ENCODE measurements around the gene FXYD1.

The FXYD1 gene

DNA sequence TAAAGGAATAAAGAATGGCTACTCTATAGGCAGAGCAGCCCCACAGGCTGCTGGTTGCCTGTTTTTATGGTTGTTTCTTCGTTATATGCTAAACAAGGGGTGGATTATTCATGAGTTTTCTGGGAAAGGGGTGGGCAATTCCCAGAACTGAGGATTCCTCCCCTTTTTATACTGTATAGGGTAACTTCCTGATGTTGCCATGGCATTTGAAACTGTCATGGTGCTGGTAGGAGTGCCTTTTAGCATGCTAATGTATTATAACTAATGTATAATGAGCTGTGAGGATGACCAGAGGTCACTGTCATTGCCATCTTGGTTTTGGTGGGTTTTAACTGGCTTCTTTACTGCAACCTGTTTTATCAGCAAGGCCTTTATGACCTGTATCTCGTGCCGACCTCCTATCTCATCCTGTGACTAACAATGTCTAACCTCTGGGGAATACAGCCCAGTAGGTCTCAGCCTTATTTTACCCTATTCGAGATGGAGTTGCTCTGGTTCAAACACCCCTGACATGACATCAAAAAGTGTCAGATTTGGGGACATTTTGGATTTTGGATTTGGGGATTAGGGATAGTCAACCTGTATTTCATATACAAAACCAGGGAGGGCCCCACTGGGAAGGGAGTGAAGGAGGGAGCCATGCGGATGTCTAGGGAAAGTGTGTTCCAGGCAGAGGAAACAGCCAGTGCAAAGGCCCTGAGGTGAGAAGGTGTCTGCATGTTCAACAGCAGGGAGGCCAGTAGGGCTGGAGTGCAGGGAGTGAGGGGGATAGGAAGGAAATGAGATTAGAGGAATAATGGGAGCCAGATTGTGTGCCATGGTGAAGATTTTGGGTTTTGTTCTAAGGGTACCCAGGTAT lies 26.8 kb downstream of the FXYD1 start:
- no peak for DNase-seq

DNA sequence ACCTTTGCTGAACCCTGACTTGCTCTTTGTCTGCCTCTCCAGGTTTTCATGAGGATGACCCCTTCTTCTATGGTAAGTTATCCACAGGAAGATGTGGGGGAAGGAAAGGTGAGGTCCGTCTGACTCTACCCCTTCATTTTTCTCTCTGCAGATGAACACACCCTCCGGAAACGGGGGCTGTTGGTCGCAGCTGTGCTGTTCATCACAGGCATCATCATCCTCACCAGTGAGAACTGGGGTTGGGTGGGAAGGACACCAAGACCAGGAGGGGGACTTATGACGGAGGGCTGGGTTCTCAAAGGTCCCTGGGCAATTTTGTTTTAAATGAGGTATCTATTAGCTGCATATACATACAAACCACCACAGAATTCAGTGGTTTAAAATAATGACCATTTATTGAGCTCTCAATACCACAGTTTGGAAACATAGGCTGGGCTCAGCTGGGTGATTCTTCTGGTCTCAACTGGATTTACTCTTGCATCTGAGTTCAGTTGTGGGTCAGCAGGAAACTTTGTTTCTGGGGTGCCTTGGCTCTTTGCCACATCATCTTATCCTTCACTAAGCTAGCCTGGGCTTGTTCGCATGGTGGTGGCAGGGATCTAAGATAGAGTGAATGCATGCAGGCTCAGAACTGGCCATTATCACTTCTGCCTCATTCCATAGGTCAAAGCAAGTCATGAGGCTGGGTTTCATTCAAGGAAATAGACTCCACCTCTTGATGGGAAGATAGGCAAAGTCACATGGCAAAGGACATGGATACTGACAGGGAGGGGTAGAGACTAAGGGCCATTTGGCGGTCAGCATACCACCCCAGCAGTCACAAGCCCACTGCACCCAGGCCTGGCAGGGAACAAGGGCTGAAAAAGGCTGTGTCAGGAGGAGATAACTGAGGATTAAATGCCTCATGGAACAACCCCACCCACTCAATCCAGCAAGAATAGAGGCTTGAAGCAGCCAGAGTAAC lies 27.8 kb downstream of the FXYD1 start:
- no peak for DNase-seq

DNA sequence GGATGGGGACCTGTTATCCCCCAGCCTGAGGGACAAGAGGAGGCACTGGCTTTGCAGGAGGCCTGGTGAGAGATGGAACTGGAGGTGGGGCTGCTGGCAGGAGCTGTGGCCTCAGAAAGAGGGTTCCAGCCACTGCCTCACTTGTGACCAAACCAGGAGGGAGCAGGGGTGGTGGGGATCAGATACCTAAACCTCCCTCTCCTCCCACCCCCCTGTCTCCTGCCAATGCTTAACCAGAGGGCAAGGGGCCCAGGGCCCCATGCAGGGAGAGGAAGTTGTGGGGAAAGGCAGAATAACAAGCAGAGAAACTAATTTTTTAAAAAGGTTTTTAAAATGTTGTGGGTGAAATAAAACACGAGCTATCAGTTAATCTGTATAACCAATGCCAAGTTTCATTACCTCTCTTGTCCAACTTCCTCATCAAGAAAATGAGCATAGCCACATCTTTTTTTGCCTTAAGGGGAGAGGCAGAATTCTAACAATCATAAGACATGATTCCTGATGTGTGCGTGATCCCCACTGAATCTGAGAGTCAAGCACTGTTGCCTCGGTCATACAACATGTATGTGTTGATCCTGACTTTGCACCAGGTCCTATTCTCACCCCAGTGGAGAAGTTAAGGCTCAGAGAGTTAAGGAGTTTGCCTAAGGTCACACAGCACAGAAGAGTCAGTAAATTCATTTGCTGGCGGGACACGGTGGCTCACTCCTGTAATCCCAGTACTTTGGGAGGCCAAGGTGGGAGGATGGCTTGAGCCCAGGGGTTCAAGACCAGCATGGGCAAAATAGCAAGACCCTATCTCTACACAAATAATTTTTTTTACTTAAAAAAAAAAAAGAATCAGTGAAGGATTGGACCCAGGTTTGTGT lies 28.9 kb downstream of the FXYD1 start:
- no peak for DNase-seq

DNA sequence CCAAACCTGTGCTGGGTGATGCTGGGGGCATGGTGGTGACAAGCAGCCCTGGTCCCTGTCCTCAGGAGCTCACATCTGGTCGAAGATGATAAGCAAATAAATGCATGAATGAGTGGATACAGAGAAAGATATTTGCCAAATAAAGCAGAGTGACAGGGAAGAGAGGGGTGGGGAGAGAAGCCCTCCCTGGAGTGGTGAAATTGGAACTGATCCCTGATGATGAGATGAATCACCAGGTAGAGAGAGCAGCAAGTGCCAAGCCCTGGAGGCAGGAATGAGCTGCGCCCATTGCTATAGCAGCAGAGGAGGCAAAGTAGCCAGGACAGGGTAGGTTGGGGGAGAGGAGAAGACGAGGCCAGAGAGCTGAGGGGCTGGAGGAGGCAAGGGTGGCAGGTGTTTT lies 29.6 kb downstream of the FXYD1 start:
- no peak for DNase-seq

DNA sequence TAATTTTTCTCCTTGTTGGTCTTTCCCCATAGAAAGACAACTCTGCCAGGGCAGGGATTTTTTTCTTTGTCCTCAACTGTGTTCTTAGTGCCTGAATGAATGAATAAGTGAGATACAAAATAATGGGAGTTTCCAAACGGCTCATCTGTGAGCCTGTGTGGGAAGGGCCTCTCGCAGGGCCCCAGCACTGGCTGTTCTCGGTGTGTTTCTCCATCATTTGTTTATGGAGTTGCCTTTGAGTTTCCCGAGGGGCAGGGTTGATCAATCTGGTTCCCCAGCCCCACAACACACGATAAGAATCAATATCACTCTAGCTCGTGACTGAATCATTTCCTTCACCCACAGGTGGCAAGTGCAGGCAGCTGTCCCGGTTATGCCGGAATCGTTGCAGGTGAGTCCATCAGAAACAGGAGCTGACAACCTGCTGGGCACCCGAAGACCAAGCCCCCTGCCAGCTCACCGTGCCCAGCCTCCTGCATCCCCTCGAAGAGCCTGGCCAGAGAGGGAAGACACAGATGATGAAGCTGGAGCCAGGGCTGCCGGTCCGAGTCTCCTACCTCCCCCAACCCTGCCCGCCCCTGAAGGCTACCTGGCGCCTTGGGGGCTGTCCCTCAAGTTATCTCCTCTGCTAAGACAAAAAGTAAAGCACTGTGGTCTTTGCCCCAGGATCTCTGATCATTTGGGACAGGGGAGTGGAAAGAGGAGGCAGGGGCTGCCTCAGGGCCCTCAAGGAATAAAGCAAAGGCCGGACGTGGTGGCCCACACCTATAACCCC lies 30.8 kb downstream of the FXYD1 start:
- DNase-seq, result no peak

DNA sequence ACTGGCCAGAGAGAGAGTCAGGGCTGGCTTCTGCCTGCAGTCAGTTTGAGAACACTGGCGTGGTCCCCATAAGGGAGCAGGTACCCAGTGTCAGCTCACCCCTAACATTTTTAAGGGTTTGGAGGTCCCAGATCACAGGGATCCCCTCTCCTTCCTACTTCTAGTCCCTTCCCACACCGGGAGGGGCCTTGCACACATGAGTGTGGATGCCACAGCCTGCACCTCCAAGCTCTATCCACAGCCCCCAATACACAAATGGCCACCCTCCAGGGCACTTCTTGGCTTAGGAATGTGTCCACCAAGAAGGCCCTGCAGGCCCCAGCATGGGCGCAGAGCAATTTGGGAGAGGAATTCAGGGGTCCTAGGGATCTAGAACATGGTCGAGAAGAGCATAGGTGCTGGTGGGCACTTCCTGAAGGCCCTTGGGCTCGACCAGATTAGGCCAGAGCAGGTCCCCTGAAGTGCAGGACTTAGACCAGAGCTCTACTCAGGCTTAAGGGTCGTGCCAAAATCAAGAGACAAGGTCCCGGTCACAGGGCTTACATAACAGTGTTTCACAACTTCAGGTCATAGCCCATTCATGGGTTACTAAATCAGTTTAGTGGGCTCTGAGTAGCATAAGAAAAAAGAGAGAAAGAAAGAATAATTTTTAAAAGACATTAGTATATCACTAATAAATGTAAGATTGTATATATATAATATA lies 31.9 kb downstream of the FXYD1 start:
- DNase-seq, result no peak

DNA sequence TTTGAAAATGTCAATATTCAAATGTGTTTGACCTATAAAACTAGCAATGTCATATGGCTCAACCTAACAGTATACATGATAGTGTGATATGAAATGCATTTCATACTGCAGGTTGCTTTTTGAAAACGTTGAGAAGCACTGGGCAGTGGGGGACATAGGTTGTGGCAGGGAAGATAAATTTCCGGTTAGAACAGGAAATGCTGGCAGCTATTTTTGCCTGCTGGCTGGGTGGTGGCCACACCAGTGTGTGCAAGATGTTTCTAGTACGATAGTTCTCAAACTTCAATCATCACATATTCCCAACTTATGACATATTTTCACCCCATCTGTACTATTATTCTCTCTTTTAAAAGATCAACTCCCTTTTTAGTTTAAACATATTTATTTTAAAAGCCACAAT lies 33.1 kb downstream of the FXYD1 start:
- no peak for DNase-seq

DNA sequence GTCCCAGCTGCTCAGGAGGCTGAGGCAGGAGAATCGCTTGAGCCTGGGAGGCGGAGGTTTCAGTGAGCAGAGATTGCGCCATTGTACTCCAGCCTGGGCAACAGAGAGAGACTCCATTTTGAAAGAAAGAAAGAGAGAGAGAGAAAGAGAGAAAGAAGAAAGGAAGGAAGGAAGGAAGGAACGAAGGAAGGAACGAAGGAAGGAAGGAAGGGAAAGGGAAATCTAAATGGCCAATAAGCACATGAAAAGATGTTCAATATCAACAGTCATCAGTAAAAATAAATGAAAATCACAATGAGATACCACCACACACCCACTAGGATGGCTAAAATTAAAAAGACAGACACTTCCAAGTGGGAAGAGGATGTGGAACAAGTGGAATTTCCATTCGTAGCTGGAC lies 35.6 kb downstream of the FXYD1 start:
- DNase-seq, result no peak

DNA sequence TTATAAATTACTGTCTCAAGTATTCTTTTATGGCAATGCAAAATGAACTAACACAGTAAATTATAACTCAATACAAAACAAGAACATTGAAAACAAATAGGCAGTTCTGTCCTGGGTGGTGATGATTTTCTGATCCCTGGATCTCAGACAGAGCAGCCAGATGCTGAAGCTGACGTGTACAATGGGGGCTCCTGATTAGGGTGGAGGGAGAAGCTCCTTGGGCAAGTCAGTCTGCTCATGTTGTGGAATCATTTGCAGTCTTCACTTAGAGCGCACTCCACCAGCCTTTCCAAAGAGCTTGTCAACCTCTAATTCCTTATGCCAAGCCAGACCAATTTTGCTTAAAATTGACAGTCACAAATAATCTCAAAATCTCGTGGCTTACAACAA lies 37.6 kb downstream of the FXYD1 start:
- no peak for DNase-seq

DNA sequence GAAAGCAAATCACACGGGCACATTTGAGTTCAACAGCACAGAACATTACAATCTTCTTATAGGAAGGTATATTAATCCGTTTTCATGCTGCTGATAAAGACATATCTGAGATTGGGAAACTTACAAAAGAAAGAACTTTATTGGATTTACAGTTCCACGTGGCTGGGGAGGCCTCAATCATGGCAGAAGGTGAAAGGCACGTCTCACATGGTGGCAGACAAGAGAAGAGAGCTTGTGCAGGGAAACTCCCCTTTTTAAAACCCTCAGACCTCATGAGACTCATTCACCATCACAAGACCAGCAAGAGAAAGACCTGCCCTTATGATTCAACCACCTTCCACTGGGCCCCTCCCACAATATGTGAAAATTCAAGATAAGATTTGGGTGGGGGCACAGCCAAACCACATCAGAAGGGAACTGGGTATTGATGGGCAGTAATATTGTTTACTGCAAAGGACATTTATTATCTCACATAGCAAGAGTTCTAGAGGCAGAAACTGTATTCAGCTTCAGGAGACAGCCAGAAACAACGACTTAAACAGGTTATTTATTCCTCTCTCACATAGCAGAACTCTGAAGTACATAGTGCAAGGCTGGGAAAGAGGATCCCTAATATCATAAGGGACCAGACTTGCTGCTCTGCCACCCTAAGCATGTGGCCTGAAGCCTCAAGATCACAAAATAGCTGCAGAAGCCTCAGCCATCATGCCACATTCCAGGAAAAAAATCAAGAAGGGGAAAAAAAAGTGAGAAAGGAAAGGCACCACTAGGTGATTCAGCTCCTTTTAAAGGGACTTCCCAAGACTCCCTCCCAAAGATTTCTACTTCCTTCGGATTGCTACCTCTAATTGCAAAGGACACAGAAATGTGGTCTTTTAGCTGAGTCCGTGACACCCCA lies 39.0 kb downstream of the FXYD1 start:
- DNase-seq, result no peak

DNA sequence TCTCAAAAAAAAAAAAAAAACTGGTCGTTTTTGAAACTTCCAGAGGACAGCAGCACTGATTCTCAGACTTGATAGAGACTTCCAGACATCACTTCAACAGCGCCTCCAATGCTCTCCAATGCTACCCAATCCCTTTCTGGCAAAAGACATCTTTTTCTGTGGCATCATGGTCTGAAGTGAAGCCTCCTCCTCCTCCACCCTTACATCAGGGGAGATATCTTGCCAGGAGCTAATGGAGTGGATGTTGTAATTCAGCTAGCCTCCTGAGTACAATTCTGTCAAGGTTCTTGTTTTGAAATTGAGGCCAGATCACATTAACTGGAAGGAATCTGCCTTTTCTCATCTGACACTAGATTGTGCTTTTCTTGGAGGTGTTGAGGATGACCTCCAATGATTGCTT lies 40.1 kb downstream of the FXYD1 start:
- DNase-seq, result no peak

DNA sequence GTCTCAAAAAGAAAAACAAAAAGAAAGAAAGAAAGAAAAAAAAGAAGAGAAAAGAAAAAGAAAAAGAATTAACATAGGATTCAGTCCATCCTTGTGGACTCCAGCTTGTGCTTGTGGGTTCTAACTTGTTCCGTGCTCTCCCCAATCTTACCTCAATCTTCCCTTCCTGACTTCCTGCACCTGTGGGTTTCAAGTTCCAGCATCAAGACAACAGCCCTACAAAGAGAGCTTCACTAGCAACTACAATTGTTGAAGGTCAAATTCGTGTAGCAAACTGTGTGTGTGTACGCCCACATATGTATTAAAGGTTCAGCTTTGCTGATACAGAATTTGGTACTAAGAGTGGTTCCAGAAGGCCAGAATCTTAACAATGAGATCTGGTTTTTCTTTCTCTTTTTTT lies 41.2 kb downstream of the FXYD1 start:
- DNase-seq, result no peak

DNA sequence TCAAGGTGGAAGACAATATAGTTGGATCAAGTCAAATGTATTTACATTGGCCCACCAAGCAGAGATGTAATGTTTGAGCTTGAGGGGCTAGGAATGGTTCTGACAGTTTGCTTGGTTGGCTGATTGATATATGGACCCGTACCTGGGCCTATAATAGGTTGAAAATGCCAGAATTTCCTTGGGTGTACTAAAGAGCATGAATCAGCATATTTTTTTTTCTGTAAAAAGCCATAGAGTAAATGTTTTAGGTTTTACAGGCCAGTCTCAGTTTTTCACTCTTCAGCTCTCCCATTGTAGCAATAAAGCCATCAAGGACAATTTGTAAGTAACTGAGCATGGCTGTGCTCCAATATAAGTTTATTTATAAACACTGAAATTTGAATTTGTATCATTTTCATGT lies 42.8 kb downstream of the FXYD1 start:
- no peak for DNase-seq

DNA sequence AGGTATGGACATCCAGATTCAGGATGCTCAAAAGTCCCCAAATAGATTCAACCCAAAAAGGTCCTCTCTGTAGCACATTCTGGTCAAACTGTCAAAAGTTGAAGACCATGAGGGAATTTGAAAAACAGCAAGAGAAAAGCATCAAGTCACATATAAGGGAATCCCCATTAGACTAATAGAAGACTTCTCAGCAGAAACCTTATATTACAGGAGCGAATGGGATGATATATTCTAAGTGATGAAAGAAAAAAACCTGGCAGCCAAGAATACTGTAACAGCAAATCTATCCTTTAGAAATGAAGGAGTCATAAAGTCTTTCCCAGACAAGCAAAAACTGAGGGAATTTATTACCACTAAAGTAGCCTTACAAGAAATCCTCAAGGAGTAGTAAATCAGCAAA lies 45.6 kb downstream of the FXYD1 start:
- no peak for DNase-seq

DNA sequence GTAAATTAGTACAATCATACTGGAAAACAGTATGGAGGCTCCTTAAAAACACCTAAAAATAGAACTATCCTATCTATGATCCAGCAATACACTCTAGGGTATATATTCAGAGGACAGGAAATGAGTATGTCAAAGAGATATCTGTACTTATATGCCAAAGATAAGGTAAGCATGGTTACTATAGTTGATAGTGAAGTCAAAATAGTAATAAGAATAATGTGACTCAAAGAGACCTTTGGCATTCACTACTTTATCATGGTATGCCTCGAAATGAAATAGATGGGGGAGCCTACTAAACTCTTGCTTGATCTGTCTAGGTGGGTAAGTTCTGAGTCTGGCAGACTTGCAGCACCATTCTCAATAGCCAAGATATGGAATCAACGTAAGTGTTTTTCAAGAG lies 46.3 kb downstream of the FXYD1 start:
- no peak for DNase-seq

Measured in retina (tissue), 1 donor.